Liver (tissue), 9 donors: Measurements from ENCODE around the gene MARCHF6. TPM values are rescaled to one million over a fixed set of nuclear protein-coding genes. Genes with fewer than 3 reads are reported as not detected.

Source experiments
- DNase-seq: peaks from one replicate; pipeline ENCODE4 v3.0.0-alpha.2; 2017; ENCODE audit warnings: low spot score
- H3K27ac ChIP-seq, 2 donors: one replicate each; pipeline ENCODE4 v1.7.0; 2013; ENCODE audit warnings: inconsistent platforms in 2 of 2, low read length in 2 of 2, control low read depth in 1 of 2, low read depth in 1 of 2, mild to moderate bottlenecking in 1 of 2
- H3K27me3 ChIP-seq, 4 donors: one replicate each; pipeline versions ENCODE4 v1.6.1 to v1.7.0; 2013; ENCODE audit warnings: low read length in 3 of 4, inconsistent platforms in 1 of 4, mild to moderate bottlenecking in 1 of 4, moderate library complexity in 1 of 4; ENCODE audit not compliant: control insufficient read depth in 4 of 4, insufficient read depth in 4 of 4
- H3K36me3 ChIP-seq, 4 donors: one replicate each; pipeline versions ENCODE4 v1.6.1 to v1.7.0; 2013; ENCODE audit warnings: low read length in 3 of 4, mild to moderate bottlenecking in 3 of 4, low read depth in 1 of 4, moderate library complexity in 1 of 4; ENCODE audit not compliant: control insufficient read depth in 4 of 4, insufficient read depth in 3 of 4
- H3K4me1 ChIP-seq, 4 donors: one replicate each; pipeline versions ENCODE4 v1.6.1 to v1.7.0; 2013; ENCODE audit warnings: low read length in 3 of 4, mild to moderate bottlenecking in 3 of 4, moderate library complexity in 1 of 4; ENCODE audit not compliant: control insufficient read depth in 4 of 4, insufficient read depth in 4 of 4
- H3K4me3 ChIP-seq, 3 donors: one replicate each; pipeline versions ENCODE4 v1.6.1 to v1.7.0; 2013; ENCODE audit warnings: low read length in 3 of 3, control low read depth in 1 of 3, low read depth in 1 of 3, mild to moderate bottlenecking in 1 of 3
- H3K9ac ChIP-seq, 2 donors: one replicate each; pipeline ENCODE4 v1.7.0; 2013; ENCODE audit warnings: low read length in 2 of 2, mild to moderate bottlenecking in 2 of 2, moderate library complexity in 2 of 2, control low read depth in 1 of 2, low read depth in 1 of 2
- H3K9me3 ChIP-seq, 4 donors: one replicate each; pipeline versions ENCODE4 v1.6.1 to v1.7.0; 2013; ENCODE audit warnings: low read length in 3 of 4; ENCODE audit not compliant: control insufficient read depth in 4 of 4
- ATF3 ChIP-seq: IDR thresholded peaks from 2 replicates; pipeline ENCODE4 v1.6.1; 2016; ENCODE audit warnings: antibody characterized with exemption
- CTCF ChIP-seq: fragments of 150-350 bp; IDR thresholded peaks from 2 replicates; pipeline ENCODE4 v1.5.1; 2017; ENCODE audit warnings: improper control_type of control experiment, low read depth, low read length; ENCODE audit not compliant: missing input control
- EGR1 ChIP-seq, 2 donors: IDR thresholded peaks; 2 replicates each; pipeline ENCODE4 v1.6.1; 2016 to 2018; ENCODE audit warnings: antibody characterized with exemption in 2 of 2, low read depth in 2 of 2
- FOXA1 ChIP-seq: IDR thresholded peaks from 2 replicates; pipeline ENCODE4 v1.6.1; 2016; ENCODE audit warnings: antibody characterized with exemption
- FOXA2 ChIP-seq: IDR thresholded peaks from 2 replicates; pipeline ENCODE4 v1.6.1; 2016; ENCODE audit warnings: antibody characterized with exemption
- GABPA ChIP-seq, 2 donors: IDR thresholded peaks in 1 of 2; conservative IDR thresholded peaks in 1 of 2; 2 replicates each; pipeline ENCODE4 v1.6.1; 2016; ENCODE audit warnings: antibody characterized with exemption in 2 of 2, mild to moderate bottlenecking in 1 of 2, moderate library complexity in 1 of 2
- HNF4A ChIP-seq, 2 donors: conservative IDR thresholded peaks; 2 replicates each; pipeline ENCODE4 v1.6.1; 2016; ENCODE audit warnings: antibody characterized with exemption in 2 of 2, mild to moderate bottlenecking in 2 of 2
- HNF4G ChIP-seq: IDR thresholded peaks from 2 replicates; pipeline ENCODE4 v1.6.1; 2016; ENCODE audit warnings: antibody characterized with exemption
- JUND ChIP-seq, 2 donors: IDR thresholded peaks; 2 replicates each; pipeline ENCODE4 v1.6.1; 2016; ENCODE audit warnings: antibody characterized with exemption in 2 of 2
- MAX ChIP-seq: IDR thresholded peaks from 2 replicates; pipeline ENCODE4 v1.6.1; 2016; ENCODE audit warnings: antibody characterized with exemption
- NR2F2 ChIP-seq: IDR thresholded peaks from 2 replicates; pipeline ENCODE4 v1.6.1; 2016; ENCODE audit warnings: antibody characterized with exemption
- RAD21 ChIP-seq, 2 donors: IDR thresholded peaks; 2 replicates each; pipeline ENCODE4 v1.6.1; 2016; ENCODE audit warnings: antibody characterized with exemption in 2 of 2, mild to moderate bottlenecking in 2 of 2
- REST ChIP-seq: IDR thresholded peaks from 2 replicates; pipeline ENCODE4 v1.6.1; 2016; ENCODE audit warnings: antibody characterized with exemption, mild to moderate bottlenecking
- RXRA ChIP-seq, 2 donors: IDR thresholded peaks; 2 replicates each; pipeline ENCODE4 v1.6.1; 2017 to 2018; ENCODE audit warnings: antibody characterized with exemption in 2 of 2, mild to moderate bottlenecking in 1 of 2
- SP1 ChIP-seq: IDR thresholded peaks from 2 replicates; pipeline ENCODE4 v1.6.1; 2018; ENCODE audit warnings: antibody characterized with exemption, mild to moderate bottlenecking
- TAF1 ChIP-seq: conservative IDR thresholded peaks from 2 replicates; pipeline ENCODE4 v1.6.1; 2016; ENCODE audit warnings: antibody characterized with exemption, mild to moderate bottlenecking
- YY1 ChIP-seq: IDR thresholded peaks from 2 replicates; pipeline ENCODE4 v1.6.1; 2016; ENCODE audit warnings: antibody characterized with exemption, mild to moderate bottlenecking
- ZBTB33 ChIP-seq: IDR thresholded peaks from 2 replicates; pipeline ENCODE4 v1.6.1; 2016; ENCODE audit warnings: antibody characterized with exemption
- WGBS: extraction: QIAGEN DNeasy Blood & Tissue Kit; methylation state at CpG from one replicate; pipeline ENCODE4 v1.1.7; 2013; 5-methylcytosine and 5-hydroxymethylcytosine counted together
- polyA plus RNA-seq, 2 donors: library from polyadenylated mRNA; stranded (reverse) in 1 of 2; unstranded in 1 of 2; fragments of 200-250 nt in 1 of 2; fragments of >200 nt in 1 of 2; fragmentation: Nextera tagmentation in 1 of 2; extraction: Ambion mirVana in 1 of 2; gene quantifications; one replicate each; pipeline versions ENCODE4 v1.2.1 to v1.2.3, GENCODE V29; 2013 to 2015
- total RNA-seq, 2 donors: library from RNA; depleted of rRNA; stranded (reverse); fragments of >200 nt; gene quantifications; one replicate each; pipeline ENCODE4 v1.2.3, GENCODE V29; 2014
- donor health status: healthy.
- donor health status: healthy.
- donor health status: healthy.
- donor health status: healthy.
- donor health status: healthy.

MARCHF6 gene
- total and polyA plus RNA-seq, 4 donors: 20.6 to 77.7 (median 62.4) TPM

GRCh38 chr5:10400411-10400810, 46.9 kb downstream of the MARCHF6 start:
- Histone ChIP-seq H3K27ac (no peak overlapping the region), H3K36me3 (peaks cover 9 to 59% (median 48%) of the 10 kb centered on the region in 4 donors)
- 98% methylated on average over 2 of the region's 2 CpGs for WGBS

GRCh38 chr5:10400831-10401230, 47.3 kb downstream of the MARCHF6 start:
- Histone ChIP-seq H3K4me1 (no peaks in the 10 kb centered on the region), H3K27me3 (no peaks in the 10 kb centered on the region), H3K27ac (no peak overlapping the region), H3K36me3 (peaks cover 10 to 57% (median 49%) of the 10 kb centered on the region in 4 donors), H3K4me3 (no peak overlapping the region), H3K9me3 (no peaks in the 10 kb centered on the region), H3K9ac (no peak overlapping the region)
- 65% methylated on average over 3 of the region's 3 CpGs for WGBS
- no peak for TF ChIP-seq NR2F2
- no peak for TF ChIP-seq GABPA (IDR thresholded peaks at IDR 0.05 in 1 of 2, conservative IDR thresholded peaks at IDR 0.05 in 1 of 2)
- no peak for TF ChIP-seq RXRA (IDR thresholded peaks at IDR 0.05)
- TF ChIP-seq HNF4G: no peak
- DNase-seq: no peak

More at GRCh38 chr5:10400411-10400810, 46.9 kb downstream of the MARCHF6 start:
- TF ChIP-seq HNF4G (no peak), EGR1 (IDR thresholded peaks at IDR 0.05; ENCODE audit: low read depth in 2 of 2) (no peak), ATF3 (no peak), FOXA1 (no peak), YY1 (no peak), SP1 (no peak), MAX (no peak), FOXA2 (no peak), HNF4A (conservative IDR thresholded peaks at IDR 0.05) (no peak)
- Histone ChIP-seq H3K9ac (no peak overlapping the region), H3K4me3 (no peak overlapping the region), H3K27me3 (no peaks in the 10 kb centered on the region), H3K4me1 (no peaks in the 10 kb centered on the region), H3K9me3 (no peaks in the 10 kb centered on the region)
- DNase-seq: no peak

GRCh38 chr5:10401498-10401897, 48.0 kb downstream of the MARCHF6 start:
- no peak overlapping the region for H3K27ac ChIP-seq
- no peaks in the 10 kb centered on the region for H3K27me3 ChIP-seq
- H3K9ac ChIP-seq: no peak overlapping the region
- DNase-seq: no peak
- H3K4me3 ChIP-seq: no peak overlapping the region
- H3K36me3 ChIP-seq: peaks cover 11 to 58% (median 52%) of the 10 kb centered on the region in 4 donors
- WGBS: 88% methylated on average over 1 of the region's 1 CpG
- TF ChIP-seq FOXA1 (no peak), YY1 (no peak), GABPA (IDR thresholded peaks at IDR 0.05 in 1 of 2, conservative IDR thresholded peaks at IDR 0.05 in 1 of 2) (no peak), HNF4G (no peak), SP1 (no peak), MAX (no peak), CTCF (no peak), REST (no peak), HNF4A (conservative IDR thresholded peaks at IDR 0.05) (no peak), TAF1 (no peak), NR2F2 (no peak), ZBTB33 (no peak), RAD21 (IDR thresholded peaks at IDR 0.05) (no peak), EGR1 (IDR thresholded peaks at IDR 0.05; ENCODE audit: low read depth in 2 of 2) (no peak), RXRA (IDR thresholded peaks at IDR 0.05) (no peak), FOXA2 (no peak), ATF3 (no peak), JUND (IDR thresholded peaks at IDR 0.05) (no peak)
- H3K9me3 ChIP-seq: no peaks in the 10 kb centered on the region
- H3K4me1 ChIP-seq: no peaks in the 10 kb centered on the region
